ENCODE measurements around the gene KRT20.

DNA sequence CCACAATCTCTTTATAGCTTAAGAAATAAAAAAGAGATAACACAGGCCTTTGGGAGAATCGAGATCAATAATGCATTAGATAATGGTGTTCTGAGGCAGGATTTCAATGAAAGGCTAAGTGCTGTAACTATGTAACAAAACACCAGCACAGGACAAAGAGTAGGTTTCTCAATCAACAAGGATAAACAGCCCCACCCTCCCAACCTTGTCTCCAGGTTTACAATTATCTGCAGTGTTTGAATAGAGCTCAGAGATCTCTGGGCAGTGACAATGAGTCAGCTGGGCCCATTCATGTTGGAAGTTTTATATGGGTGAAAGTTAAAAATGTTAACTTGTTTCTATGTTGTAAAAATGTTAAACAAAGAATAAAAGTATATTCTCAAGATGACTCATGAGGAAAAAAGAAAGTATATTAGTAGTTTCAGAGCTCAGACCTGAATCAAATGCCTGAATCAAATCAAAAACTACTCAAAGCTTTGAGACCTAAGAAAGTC lies 17.0 kb upstream of the KRT20 start:
- no peak for TF ChIP-seq POLR2A (IDR thresholded peaks at IDR 0.05)
- TF ChIP-seq, protein P1, sequence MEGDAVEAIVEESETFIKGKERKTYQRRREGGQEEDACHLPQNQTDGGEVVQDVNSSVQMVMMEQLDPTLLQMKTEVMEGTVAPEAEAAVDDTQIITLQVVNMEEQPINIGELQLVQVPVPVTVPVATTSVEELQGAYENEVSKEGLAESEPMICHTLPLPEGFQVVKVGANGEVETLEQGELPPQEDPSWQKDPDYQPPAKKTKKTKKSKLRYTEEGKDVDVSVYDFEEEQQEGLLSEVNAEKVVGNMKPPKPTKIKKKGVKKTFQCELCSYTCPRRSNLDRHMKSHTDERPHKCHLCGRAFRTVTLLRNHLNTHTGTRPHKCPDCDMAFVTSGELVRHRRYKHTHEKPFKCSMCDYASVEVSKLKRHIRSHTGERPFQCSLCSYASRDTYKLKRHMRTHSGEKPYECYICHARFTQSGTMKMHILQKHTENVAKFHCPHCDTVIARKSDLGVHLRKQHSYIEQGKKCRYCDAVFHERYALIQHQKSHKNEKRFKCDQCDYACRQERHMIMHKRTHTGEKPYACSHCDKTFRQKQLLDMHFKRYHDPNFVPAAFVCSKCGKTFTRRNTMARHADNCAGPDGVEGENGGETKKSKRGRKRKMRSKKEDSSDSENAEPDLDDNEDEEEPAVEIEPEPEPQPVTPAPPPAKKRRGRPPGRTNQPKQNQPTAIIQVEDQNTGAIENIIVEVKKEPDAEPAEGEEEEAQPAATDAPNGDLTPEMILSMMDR (IDR thresholded peaks at IDR 0.05), result no peak
